ENCODE results near the gene PIK3AP1. TPM values are rescaled to one million over a fixed set of nuclear protein-coding genes. Genes with fewer than 3 reads are reported as not detected.

The PIK3AP1 gene
- total RNA-seq, 4 donors from 2014 or later: 1.4 to 3.2 (median 2.8) TPM

- Histone ChIP-seq H3K27ac (no peak overlapping the region), H3K27me3 (no peaks in the 10 kb centered on the region), H3K4me1 (no peaks in the 10 kb centered on the region), H3K36me3 (no peaks in the 10 kb centered on the region), H3K4me3 (no peak overlapping the region), H3K9me3 (no peaks in the 10 kb centered on the region)
- no peak for ATAC-seq
- TF ChIP-seq POLR2A (IDR thresholded peaks at IDR 0.05) (no peak), CTCF (IDR thresholded peaks at IDR 0.05 in 4 of 5, conservative IDR thresholded peaks at IDR 0.05 in 1 of 5) (no peak)
- intact Hi-C loops (cut with DNase I; ENCODE audit: low total_unique reads): no loop called here
- DNase-seq: no peak
- in situ Hi-C loops (cut with MboI; ENCODE audit: low sequenced_read_pairs in 4 of 4): no loop called here
Observed at GRCh38 chr10:96627292-96627691, 93.0 kb downstream of the PIK3AP1 start.

- no peak for DNase-seq
- no peak overlapping the region for H3K4me3 ChIP-seq
- no peaks in the 10 kb centered on the region for H3K9me3 ChIP-seq
- H3K4me1 ChIP-seq: no peaks in the 10 kb centered on the region
- intact Hi-C loops (cut with DNase I; ENCODE audit: low total_unique reads) (no loop called here), in situ Hi-C loops (cut with MboI; ENCODE audit: low sequenced_read_pairs in 4 of 4) (no loop called here)
- H3K36me3 ChIP-seq: no peaks in the 10 kb centered on the region
- no peak for ATAC-seq
- no peak for TF ChIP-seq POLR2A (IDR thresholded peaks at IDR 0.05)
- TF ChIP-seq CTCF (IDR thresholded peaks at IDR 0.05 in 4 of 5, conservative IDR thresholded peaks at IDR 0.05 in 1 of 5): no peak
- H3K27me3 ChIP-seq: no peaks in the 10 kb centered on the region
- H3K27ac ChIP-seq: no peak overlapping the region
Observed at GRCh38 chr10:96626795-96627194, 93.5 kb downstream of the PIK3AP1 start.

- no peaks in the 10 kb centered on the region for H3K36me3 ChIP-seq
- no peak for ATAC-seq
- in situ Hi-C loops (cut with MboI; ENCODE audit: low sequenced_read_pairs in 4 of 4): no loop called here
Observed at GRCh38 chr10:96625173-96625572, 95.1 kb downstream of the PIK3AP1 start.

GRCh38 chr10:96622013-96622787 lies 98.1 kb downstream of the PIK3AP1 start:
- TF ChIP-seq CTCF (IDR thresholded peaks at IDR 0.05 in 4 of 5, conservative IDR thresholded peaks at IDR 0.05 in 1 of 5) (no peak), POLR2A (IDR thresholded peaks at IDR 0.05) (no peak)
- Histone ChIP-seq H3K4me1 (peaks cover 0 to 6% of the 10 kb centered on the region in 2 donors), H3K4me3 (no peak overlapping the region), H3K27me3 (no peaks in the 10 kb centered on the region), H3K27ac (no peak overlapping the region), H3K9me3 (no peaks in the 10 kb centered on the region), H3K36me3 (no peaks in the 10 kb centered on the region)
- DNase-seq (no peak), ATAC-seq (no peak)
- intact Hi-C loops (cut with DNase I; ENCODE audit: low total_unique reads): no loop called here
- in situ Hi-C loops (cut with MboI; ENCODE audit: low sequenced_read_pairs in 4 of 4): no loop called here

More at GRCh38 chr10:96625173-96625572, 95.1 kb downstream of the PIK3AP1 start:
- no peaks in the 10 kb centered on the region for H3K27me3 ChIP-seq
- H3K4me1 ChIP-seq: no peaks in the 10 kb centered on the region
- no peaks in the 10 kb centered on the region for H3K9me3 ChIP-seq
- intact Hi-C loops (cut with DNase I; ENCODE audit: low total_unique reads): no loop called here
- no peak for TF ChIP-seq CTCF (IDR thresholded peaks at IDR 0.05 in 4 of 5, conservative IDR thresholded peaks at IDR 0.05 in 1 of 5)
- TF ChIP-seq POLR2A (IDR thresholded peaks at IDR 0.05): no peak
- no peak overlapping the region for H3K4me3 ChIP-seq
- no peak overlapping the region for H3K27ac ChIP-seq
- DNase-seq: no peak

All from gastrocnemius medialis (tissue), 4 donors.